Liver (tissue), 9 donors: ENCODE data around the gene RRP1. TPM values are rescaled to one million over a fixed set of nuclear protein-coding genes. Genes with fewer than 3 reads are reported as not detected.

Source experiments
- DNase-seq: peaks from one replicate; pipeline ENCODE4 v3.0.0-alpha.2; 2017; ENCODE audit warnings: low spot score
- H3K27ac ChIP-seq, 2 donors: one replicate each; pipeline ENCODE4 v1.7.0; 2013; ENCODE audit warnings: inconsistent platforms in 2 of 2, low read length in 2 of 2, control low read depth in 1 of 2, low read depth in 1 of 2, mild to moderate bottlenecking in 1 of 2
- H3K27me3 ChIP-seq, 4 donors: one replicate each; pipeline versions ENCODE4 v1.6.1 to v1.7.0; 2013; ENCODE audit warnings: low read length in 3 of 4, inconsistent platforms in 1 of 4, mild to moderate bottlenecking in 1 of 4, moderate library complexity in 1 of 4; ENCODE audit not compliant: control insufficient read depth in 4 of 4, insufficient read depth in 4 of 4
- H3K36me3 ChIP-seq, 4 donors: one replicate each; pipeline versions ENCODE4 v1.6.1 to v1.7.0; 2013; ENCODE audit warnings: low read length in 3 of 4, mild to moderate bottlenecking in 3 of 4, low read depth in 1 of 4, moderate library complexity in 1 of 4; ENCODE audit not compliant: control insufficient read depth in 4 of 4, insufficient read depth in 3 of 4
- H3K4me1 ChIP-seq, 4 donors: one replicate each; pipeline versions ENCODE4 v1.6.1 to v1.7.0; 2013; ENCODE audit warnings: low read length in 3 of 4, mild to moderate bottlenecking in 3 of 4, moderate library complexity in 1 of 4; ENCODE audit not compliant: control insufficient read depth in 4 of 4, insufficient read depth in 4 of 4
- H3K4me3 ChIP-seq, 3 donors: one replicate each; pipeline versions ENCODE4 v1.6.1 to v1.7.0; 2013; ENCODE audit warnings: low read length in 3 of 3, control low read depth in 1 of 3, low read depth in 1 of 3, mild to moderate bottlenecking in 1 of 3
- H3K9ac ChIP-seq, 2 donors: one replicate each; pipeline ENCODE4 v1.7.0; 2013; ENCODE audit warnings: low read length in 2 of 2, mild to moderate bottlenecking in 2 of 2, moderate library complexity in 2 of 2, control low read depth in 1 of 2, low read depth in 1 of 2
- H3K9me3 ChIP-seq, 4 donors: one replicate each; pipeline versions ENCODE4 v1.6.1 to v1.7.0; 2013; ENCODE audit warnings: low read length in 3 of 4; ENCODE audit not compliant: control insufficient read depth in 4 of 4
- FOXA1 ChIP-seq: IDR thresholded peaks from 2 replicates; pipeline ENCODE4 v1.6.1; 2016; ENCODE audit warnings: antibody characterized with exemption
- FOXA2 ChIP-seq: IDR thresholded peaks from 2 replicates; pipeline ENCODE4 v1.6.1; 2016; ENCODE audit warnings: antibody characterized with exemption
- HNF4G ChIP-seq: IDR thresholded peaks from 2 replicates; pipeline ENCODE4 v1.6.1; 2016; ENCODE audit warnings: antibody characterized with exemption
- JUND ChIP-seq, 2 donors: IDR thresholded peaks; 2 replicates each; pipeline ENCODE4 v1.6.1; 2016; ENCODE audit warnings: antibody characterized with exemption in 2 of 2
- RAD21 ChIP-seq, 2 donors: IDR thresholded peaks; 2 replicates each; pipeline ENCODE4 v1.6.1; 2016; ENCODE audit warnings: antibody characterized with exemption in 2 of 2, mild to moderate bottlenecking in 2 of 2
- RXRA ChIP-seq, 2 donors: IDR thresholded peaks; 2 replicates each; pipeline ENCODE4 v1.6.1; 2017 to 2018; ENCODE audit warnings: antibody characterized with exemption in 2 of 2, mild to moderate bottlenecking in 1 of 2
- SP1 ChIP-seq: IDR thresholded peaks from 2 replicates; pipeline ENCODE4 v1.6.1; 2018; ENCODE audit warnings: antibody characterized with exemption, mild to moderate bottlenecking
- TAF1 ChIP-seq: conservative IDR thresholded peaks from 2 replicates; pipeline ENCODE4 v1.6.1; 2016; ENCODE audit warnings: antibody characterized with exemption, mild to moderate bottlenecking
- YY1 ChIP-seq: IDR thresholded peaks from 2 replicates; pipeline ENCODE4 v1.6.1; 2016; ENCODE audit warnings: antibody characterized with exemption, mild to moderate bottlenecking
- WGBS: extraction: QIAGEN DNeasy Blood & Tissue Kit; methylation state at CpG from one replicate; pipeline ENCODE4 v1.1.7; 2013; 5-methylcytosine and 5-hydroxymethylcytosine counted together
- polyA plus RNA-seq, 2 donors: library from polyadenylated mRNA; stranded (reverse) in 1 of 2; unstranded in 1 of 2; fragments of 200-250 nt in 1 of 2; fragments of >200 nt in 1 of 2; fragmentation: Nextera tagmentation in 1 of 2; extraction: Ambion mirVana in 1 of 2; gene quantifications; one replicate each; pipeline versions ENCODE4 v1.2.1 to v1.2.3, GENCODE V29; 2013 to 2015
- total RNA-seq, 2 donors: library from RNA; depleted of rRNA; stranded (reverse); fragments of >200 nt; gene quantifications; one replicate each; pipeline ENCODE4 v1.2.3, GENCODE V29; 2014
- TF ChIP-seq, protein P1 (sequence below): IDR thresholded peaks from 2 replicates; pipeline ENCODE4 v1.6.1; 2016; ENCODE audit warnings: antibody characterized with exemption
- TF ChIP-seq, protein P2 (sequence below): fragments of 150-350 bp; IDR thresholded peaks from 2 replicates; pipeline ENCODE4 v1.5.1; 2017; ENCODE audit warnings: improper control_type of control experiment, low read depth, low read length; ENCODE audit not compliant: missing input control
- TF ChIP-seq, protein P3 (sequence below): IDR thresholded peaks from 2 replicates; pipeline ENCODE4 v1.6.1; 2016; ENCODE audit warnings: antibody characterized with exemption
- TF ChIP-seq, protein P4 (sequence below): IDR thresholded peaks from 2 replicates; pipeline ENCODE4 v1.6.1; 2016; ENCODE audit warnings: antibody characterized with exemption
- TF ChIP-seq, protein P5 (sequence below): IDR thresholded peaks from 2 replicates; pipeline ENCODE4 v1.6.1; 2016; ENCODE audit warnings: antibody characterized with exemption, mild to moderate bottlenecking
- donor health status: healthy.
- donor health status: healthy.
- donor health status: healthy.
- donor health status: healthy.
- donor health status: healthy.

Gene RRP1
- total and polyA plus RNA-seq, 4 donors: 5.4 to 15.0 (median 7.7) TPM

DNA sequence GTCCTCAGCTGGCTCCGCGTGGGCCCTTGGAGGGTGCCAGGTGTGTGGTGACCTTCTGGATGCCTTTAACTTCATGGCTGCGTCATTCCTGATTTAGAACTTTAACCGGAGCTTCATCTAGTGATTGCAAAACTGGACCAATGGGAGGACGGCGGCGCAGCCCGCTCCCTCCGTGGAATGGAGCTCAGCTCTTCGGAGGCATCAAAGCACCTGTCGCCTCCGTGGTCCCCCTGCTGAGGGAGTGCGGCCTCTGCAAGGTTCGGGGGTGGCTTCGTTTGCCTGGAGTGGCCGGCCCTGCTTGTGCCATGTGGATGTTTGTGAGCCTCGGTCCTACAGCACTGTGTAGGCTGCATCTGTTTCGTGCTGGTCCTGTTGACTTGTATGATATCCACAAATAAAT lies 27.5 kb upstream of the RRP1 start:
- no peaks in the 10 kb centered on the region for H3K9me3 ChIP-seq
- no peak overlapping the region for H3K27ac ChIP-seq
- no peak overlapping the region for H3K4me3 ChIP-seq
- TF ChIP-seq HNF4G (no peak), YY1 (no peak)
- TF ChIP-seq, protein P1, sequence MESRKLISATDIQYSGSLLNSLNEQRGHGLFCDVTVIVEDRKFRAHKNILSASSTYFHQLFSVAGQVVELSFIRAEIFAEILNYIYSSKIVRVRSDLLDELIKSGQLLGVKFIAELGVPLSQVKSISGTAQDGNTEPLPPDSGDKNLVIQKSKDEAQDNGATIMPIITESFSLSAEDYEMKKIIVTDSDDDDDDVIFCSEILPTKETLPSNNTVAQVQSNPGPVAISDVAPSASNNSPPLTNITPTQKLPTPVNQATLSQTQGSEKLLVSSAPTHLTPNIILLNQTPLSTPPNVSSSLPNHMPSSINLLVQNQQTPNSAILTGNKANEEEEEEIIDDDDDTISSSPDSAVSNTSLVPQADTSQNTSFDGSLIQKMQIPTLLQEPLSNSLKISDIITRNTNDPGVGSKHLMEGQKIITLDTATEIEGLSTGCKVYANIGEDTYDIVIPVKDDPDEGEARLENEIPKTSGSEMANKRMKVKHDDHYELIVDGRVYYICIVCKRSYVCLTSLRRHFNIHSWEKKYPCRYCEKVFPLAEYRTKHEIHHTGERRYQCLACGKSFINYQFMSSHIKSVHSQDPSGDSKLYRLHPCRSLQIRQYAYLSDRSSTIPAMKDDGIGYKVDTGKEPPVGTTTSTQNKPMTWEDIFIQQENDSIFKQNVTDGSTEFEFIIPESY: no peak
- TF ChIP-seq, protein P2, sequence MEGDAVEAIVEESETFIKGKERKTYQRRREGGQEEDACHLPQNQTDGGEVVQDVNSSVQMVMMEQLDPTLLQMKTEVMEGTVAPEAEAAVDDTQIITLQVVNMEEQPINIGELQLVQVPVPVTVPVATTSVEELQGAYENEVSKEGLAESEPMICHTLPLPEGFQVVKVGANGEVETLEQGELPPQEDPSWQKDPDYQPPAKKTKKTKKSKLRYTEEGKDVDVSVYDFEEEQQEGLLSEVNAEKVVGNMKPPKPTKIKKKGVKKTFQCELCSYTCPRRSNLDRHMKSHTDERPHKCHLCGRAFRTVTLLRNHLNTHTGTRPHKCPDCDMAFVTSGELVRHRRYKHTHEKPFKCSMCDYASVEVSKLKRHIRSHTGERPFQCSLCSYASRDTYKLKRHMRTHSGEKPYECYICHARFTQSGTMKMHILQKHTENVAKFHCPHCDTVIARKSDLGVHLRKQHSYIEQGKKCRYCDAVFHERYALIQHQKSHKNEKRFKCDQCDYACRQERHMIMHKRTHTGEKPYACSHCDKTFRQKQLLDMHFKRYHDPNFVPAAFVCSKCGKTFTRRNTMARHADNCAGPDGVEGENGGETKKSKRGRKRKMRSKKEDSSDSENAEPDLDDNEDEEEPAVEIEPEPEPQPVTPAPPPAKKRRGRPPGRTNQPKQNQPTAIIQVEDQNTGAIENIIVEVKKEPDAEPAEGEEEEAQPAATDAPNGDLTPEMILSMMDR: no peak
- TF ChIP-seq, protein P3, sequence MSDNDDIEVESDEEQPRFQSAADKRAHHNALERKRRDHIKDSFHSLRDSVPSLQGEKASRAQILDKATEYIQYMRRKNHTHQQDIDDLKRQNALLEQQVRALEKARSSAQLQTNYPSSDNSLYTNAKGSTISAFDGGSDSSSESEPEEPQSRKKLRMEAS: no peak
- no peak overlapping the region for H3K9ac ChIP-seq
- peaks cover 4 to 24% (median 5%) of the 10 kb centered on the region in 4 donors for H3K36me3 ChIP-seq
- peaks cover 5 to 11% (median 8%) of the 10 kb centered on the region in 4 donors for H3K4me1 ChIP-seq
- DNase-seq: no peak
- H3K27me3 ChIP-seq: no peaks in the 10 kb centered on the region
- WGBS: 96% methylated on average over 18 of the region's 18 CpGs

DNA sequence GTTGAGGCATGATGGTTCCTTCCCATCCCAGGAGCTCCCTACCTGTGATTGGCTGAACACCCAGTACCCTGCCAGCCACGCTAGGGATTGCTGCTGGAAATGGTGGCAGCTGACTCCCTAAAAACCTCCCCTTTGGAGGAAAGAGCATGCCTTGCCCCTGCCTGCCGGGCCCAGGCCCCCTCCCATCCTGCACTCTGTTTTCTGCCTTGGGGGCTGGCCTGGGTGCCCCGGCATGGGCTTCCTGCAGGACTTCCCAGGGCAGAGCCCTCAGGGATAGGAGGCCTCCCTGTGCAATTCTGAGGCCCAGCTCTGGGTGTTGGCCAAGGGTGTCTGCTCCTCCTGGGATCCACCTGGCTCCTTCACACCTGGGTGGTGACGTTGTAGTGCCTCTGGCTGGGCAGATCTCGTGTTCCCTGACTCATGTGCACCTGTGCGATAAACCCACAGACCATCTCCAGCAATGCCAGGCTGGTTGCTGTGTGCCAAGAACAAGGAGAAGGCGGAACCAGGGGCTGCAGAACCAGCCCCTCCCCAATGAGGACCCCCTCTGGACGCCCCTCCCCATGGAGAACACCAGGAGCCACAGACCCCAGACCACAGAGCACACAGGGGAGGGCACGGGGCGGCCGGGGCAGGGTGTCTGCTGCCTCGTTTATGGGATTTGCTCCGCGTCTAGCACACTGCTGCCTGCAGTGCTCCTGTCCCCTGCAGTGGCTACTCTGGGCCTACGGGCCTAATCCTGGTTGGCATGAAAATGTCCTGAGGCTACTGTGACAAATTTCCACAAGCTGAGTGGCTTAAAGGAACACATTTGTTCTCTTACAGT lies 26.9 kb upstream of the RRP1 start:
- no peaks in the 10 kb centered on the region for H3K9me3 ChIP-seq
- no peak overlapping the region for H3K9ac ChIP-seq
- DNase-seq: no peak
- no peak for TF ChIP-seq TAF1
- TF ChIP-seq, protein P2: no peak
- TF ChIP-seq, protein P4, sequence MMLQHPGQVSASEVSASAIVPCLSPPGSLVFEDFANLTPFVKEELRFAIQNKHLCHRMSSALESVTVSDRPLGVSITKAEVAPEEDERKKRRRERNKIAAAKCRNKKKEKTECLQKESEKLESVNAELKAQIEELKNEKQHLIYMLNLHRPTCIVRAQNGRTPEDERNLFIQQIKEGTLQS: no peak
- TF ChIP-seq, protein P1: no peak
- TF ChIP-seq RAD21 (IDR thresholded peaks at IDR 0.05): no peak
- TF ChIP-seq SP1: no peak
- TF ChIP-seq, protein P3: no peak
- no peak for TF ChIP-seq RXRA (IDR thresholded peaks at IDR 0.05)
- TF ChIP-seq JUND (IDR thresholded peaks at IDR 0.05): no peak
- no peak for TF ChIP-seq FOXA1
- TF ChIP-seq, protein P5, sequence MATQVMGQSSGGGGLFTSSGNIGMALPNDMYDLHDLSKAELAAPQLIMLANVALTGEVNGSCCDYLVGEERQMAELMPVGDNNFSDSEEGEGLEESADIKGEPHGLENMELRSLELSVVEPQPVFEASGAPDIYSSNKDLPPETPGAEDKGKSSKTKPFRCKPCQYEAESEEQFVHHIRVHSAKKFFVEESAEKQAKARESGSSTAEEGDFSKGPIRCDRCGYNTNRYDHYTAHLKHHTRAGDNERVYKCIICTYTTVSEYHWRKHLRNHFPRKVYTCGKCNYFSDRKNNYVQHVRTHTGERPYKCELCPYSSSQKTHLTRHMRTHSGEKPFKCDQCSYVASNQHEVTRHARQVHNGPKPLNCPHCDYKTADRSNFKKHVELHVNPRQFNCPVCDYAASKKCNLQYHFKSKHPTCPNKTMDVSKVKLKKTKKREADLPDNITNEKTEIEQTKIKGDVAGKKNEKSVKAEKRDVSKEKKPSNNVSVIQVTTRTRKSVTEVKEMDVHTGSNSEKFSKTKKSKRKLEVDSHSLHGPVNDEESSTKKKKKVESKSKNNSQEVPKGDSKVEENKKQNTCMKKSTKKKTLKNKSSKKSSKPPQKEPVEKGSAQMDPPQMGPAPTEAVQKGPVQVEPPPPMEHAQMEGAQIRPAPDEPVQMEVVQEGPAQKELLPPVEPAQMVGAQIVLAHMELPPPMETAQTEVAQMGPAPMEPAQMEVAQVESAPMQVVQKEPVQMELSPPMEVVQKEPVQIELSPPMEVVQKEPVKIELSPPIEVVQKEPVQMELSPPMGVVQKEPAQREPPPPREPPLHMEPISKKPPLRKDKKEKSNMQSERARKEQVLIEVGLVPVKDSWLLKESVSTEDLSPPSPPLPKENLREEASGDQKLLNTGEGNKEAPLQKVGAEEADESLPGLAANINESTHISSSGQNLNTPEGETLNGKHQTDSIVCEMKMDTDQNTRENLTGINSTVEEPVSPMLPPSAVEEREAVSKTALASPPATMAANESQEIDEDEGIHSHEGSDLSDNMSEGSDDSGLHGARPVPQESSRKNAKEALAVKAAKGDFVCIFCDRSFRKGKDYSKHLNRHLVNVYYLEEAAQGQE: no peak
- no peak for TF ChIP-seq FOXA2
- TF ChIP-seq YY1: no peak
- H3K4me1 ChIP-seq: peaks cover under 1 to 7% (median 4%) of the 10 kb centered on the region in 4 donors
- H3K27ac ChIP-seq: no peak overlapping the region
- WGBS: 95% methylated on average over 15 of the region's 15 CpGs
- H3K4me3 ChIP-seq: no peak overlapping the region
- H3K27me3 ChIP-seq: no peaks in the 10 kb centered on the region
- peaks cover 4 to 23% (median 5%) of the 10 kb centered on the region in 4 donors for H3K36me3 ChIP-seq
